K562 (cell line): ENCODE results near the gene TAF1B. TPM values are rescaled to one million over a fixed set of nuclear protein-coding genes. Genes with fewer than 3 reads are reported as not detected.

ENCODE experiments used
- ATAC-seq: fragments of 200-7000 bp; cut with Tn5 transposase; 3 replicates; pipeline ENCODE4 v1.9.1; 2020; ENCODE audit warnings: moderate library complexity
- BruUV-seq: library from RNA; stranded (reverse); fragments of 400-500 nt; replicated peaks from 2 replicates; lab custom pipeline; 2021; lab: Mats Ljungman, UMichigan
- CTCF ChIA-PET: fragments of 300-600 bp; formaldehyde crosslinking; extraction: SDS; loops from one replicate; lab custom pipeline; 2021; ENCODE audit warnings: low intra/inter-chr PET ratio; lab: Yijun Ruan, JAX
- POLR2A ChIA-PET: fragments of 300-600, 350-650 bp; sonication (Branson Sonifier 250); formaldehyde crosslinking; extraction: SDS; loops from one replicate; lab custom pipeline; 2021; ENCODE audit warnings: antibody characterized with exemption, inconsistent platforms; lab: Yijun Ruan, JAX
- DNase-seq, 4 experiments: peaks; one replicate each; pipeline versions ENCODE4 v3.0.0 to v3.0.0-alpha.2; 2011 to 2018; ENCODE audit warnings: low spot score in 3 of 4, mixed read lengths in 3 of 4; ENCODE audit errors: extremely low read depth in 1 of 4
- FAIRE-seq: peaks from 2 replicates; lab custom pipeline; 2011; peaks lifted over from hg19 to GRCh38; lab: Jason Lieb, UNC
- H2AFZ ChIP-seq: 2 replicates; pipeline ENCODE4 v1.6.0; 2011; ENCODE audit warnings: low read depth, low read length, control low read depth, inconsistent platforms
- H3K27ac ChIP-seq: fragments of 200-600 bp; 3 replicates; pipeline ENCODE4 v1.8.0; 2011; ENCODE audit warnings: low read depth, mild to moderate bottlenecking, control low read depth, inconsistent platforms, low read length, moderate library complexity, mixed read lengths; ENCODE audit errors: extremely low read depth
- H3K27me3 ChIP-seq, 2 experiments: fragments of 300-600 bp in 1 of 2; 2 replicates in 1 of 2; 3 replicates in 1 of 2; pipeline versions ENCODE4 v1.6.0 to v1.8.0; 2011; ENCODE audit warnings: inconsistent platforms in 2 of 2, low read length in 2 of 2, mild to moderate bottlenecking in 1 of 2, mixed read lengths in 1 of 2, moderate library complexity in 1 of 2; ENCODE audit not compliant: control insufficient read depth in 2 of 2, insufficient read depth in 2 of 2
- H3K36me3 ChIP-seq: fragments of 300-600 bp; 3 replicates; pipeline ENCODE4 v1.8.0; 2011; ENCODE audit warnings: mild to moderate bottlenecking, low read length, inconsistent platforms; ENCODE audit not compliant: control insufficient read depth, insufficient read depth
- H3K4me1 ChIP-seq, 2 experiments: fragments of 200-600 bp in 1 of 2; replicated peaks in 1 of 2; 2 replicates in 1 of 2; 3 replicates in 1 of 2; pipeline versions ENCODE4 v1.5.1 to v1.8.0; 2011; ENCODE audit warnings: inconsistent platforms in 2 of 2, low read length in 2 of 2, mild to moderate bottlenecking in 1 of 2, mixed read lengths in 1 of 2, moderate library complexity in 1 of 2; ENCODE audit not compliant: control insufficient read depth in 2 of 2, insufficient read depth in 2 of 2
- H3K4me2 ChIP-seq: 2 replicates; pipeline ENCODE4 v1.6.1; 2011; ENCODE audit warnings: low read length, control low read depth, inconsistent platforms, mixed read lengths; ENCODE audit not compliant: insufficient read depth
- H3K4me3 ChIP-seq: fragments of 200-600 bp; sonication (generic), shearing (Covaris generic); 2 replicates; pipeline ENCODE4 v1.5.1; 2016; ENCODE audit warnings: control low read depth, inconsistent platforms
- H3K79me2 ChIP-seq: fragments of 200-600 bp; 3 replicates; pipeline ENCODE4 v1.8.0; 2011; ENCODE audit warnings: low read length, inconsistent platforms; ENCODE audit not compliant: control insufficient read depth, insufficient read depth
- H3K9ac ChIP-seq, 2 experiments: 2 replicates each; pipeline versions ENCODE4 v1.6.0 to v1.6.1; 2011; ENCODE audit warnings: low read depth in 2 of 2, low read length in 2 of 2, control low read depth in 1 of 2, inconsistent platforms in 1 of 2, mild to moderate bottlenecking in 1 of 2, mixed read lengths in 1 of 2; ENCODE audit not compliant: insufficient read depth in 1 of 2
- H3K9me1 ChIP-seq: one replicate; pipeline ENCODE4 v1.6.0; 2011; ENCODE audit warnings: inconsistent platforms, mild to moderate bottlenecking, low read length, moderate library complexity; ENCODE audit not compliant: control insufficient read depth, insufficient read depth
- H3K9me3 ChIP-seq: replicated peaks from 2 replicates; pipeline ENCODE4 v1.5.1; 2011; ENCODE audit warnings: low read depth, low read length, inconsistent platforms; ENCODE audit not compliant: control insufficient read depth, insufficient read depth
- H4K20me1 ChIP-seq: replicated peaks from 2 replicates; pipeline ENCODE4 v1.6.1; 2011; ENCODE audit warnings: low read length, inconsistent platforms, mixed read lengths; ENCODE audit not compliant: control insufficient read depth, insufficient read depth
- ARHGAP35 ChIP-seq: fragments of 450-650 bp; IDR thresholded peaks from 2 replicates; pipeline ENCODE4 v1.6.1; 2018; ENCODE audit not compliant: partially characterized antibody
- CBX2 ChIP-seq: fragments of 200-600 bp; sonication (generic); IDR thresholded peaks from one replicate; pipeline ENCODE4 v1.6.1; 2012; ENCODE audit warnings: mild to moderate bottlenecking, low read length, inconsistent platforms; ENCODE audit not compliant: insufficient read depth, poor library complexity, severe bottlenecking
- ERF ChIP-seq: fragments of 450-650 bp; formaldehyde crosslinking; IDR thresholded peaks from 2 replicates; pipeline ENCODE4 v1.4.0; 2020; ENCODE audit warnings: mild to moderate bottlenecking, mixed read lengths
- MAFK ChIP-seq: IDR thresholded peaks from 2 replicates; pipeline ENCODE4 v1.6.1; 2011; ENCODE audit warnings: low read length, improper control_type of control experiment
- NFIX ChIP-seq: fragments of 250-450 bp; sonication (Bioruptor Pico); IDR thresholded peaks from 2 replicates; pipeline ENCODE4 v1.4.0; 2020; ENCODE audit warnings: low read depth, mild to moderate bottlenecking, moderate library complexity
- SMAD1 ChIP-seq: fragments of 150-350 bp; IDR thresholded peaks from 2 replicates; pipeline ENCODE4 v1.6.1; 2014; ENCODE audit warnings: low read length, low read depth; ENCODE audit not compliant: partially characterized antibody
- SRSF3 ChIP-seq: fragments of 200-400 bp; formaldehyde crosslinking; IDR thresholded peaks from 2 replicates; pipeline ENCODE4 v1.6.1; 2016; ENCODE audit warnings: mild to moderate bottlenecking, low read length, moderate library complexity; ENCODE audit not compliant: insufficient read depth
- WHSC1 ChIP-seq: IDR thresholded peaks from one replicate; pipeline ENCODE4 v1.6.1; 2012; ENCODE audit warnings: low read length, control low read depth, inconsistent platforms
- ZFPM2 ChIP-seq: fragments of 250-450 bp; sonication (Bioruptor Pico); IDR thresholded peaks from 2 replicates; pipeline ENCODE4 v1.5.1; 2022; ENCODE audit warnings: mild to moderate bottlenecking
- ZKSCAN3 ChIP-seq: fragments of 250-450 bp; sonication (Bioruptor Pico); IDR thresholded peaks from 2 replicates; pipeline ENCODE4 v1.4.0; 2020
- ZNF143 ChIP-seq: sonication (generic); formaldehyde crosslinking; IDR thresholded peaks from 2 replicates; pipeline ENCODE4 v1.9.0; 2022; ENCODE audit warnings: mild to moderate bottlenecking, missing genetic modification reagents
- ZNF212 ChIP-seq: fragments of 450-650 bp; formaldehyde crosslinking; IDR thresholded peaks from 2 replicates; pipeline ENCODE4 v1.4.0; 2020; ENCODE audit warnings: mild to moderate bottlenecking
- ZNF780A ChIP-seq: fragments of 250-450 bp; sonication (Bioruptor Pico); IDR thresholded peaks from 2 replicates; pipeline ENCODE4 v1.5.0; 2021; ENCODE audit warnings: mild to moderate bottlenecking
- ZZZ3 ChIP-seq: fragments of 450-650 bp; IDR thresholded peaks from 2 replicates; pipeline ENCODE4 v1.6.1; 2016; ENCODE audit warnings: antibody characterized with exemption, mild to moderate bottlenecking, moderate library complexity
- WGBS: fragments of 100-300 bp; shearing (Covaris generic); methylation state at CpG from one replicate; pipeline ENCODE4 v1.1.6; 2016; ENCODE audit warnings: low coverage, mixed read lengths; ENCODE audit not compliant: insufficient coverage; ENCODE audit errors: missing lambda C conversion rate; 5-methylcytosine and 5-hydroxymethylcytosine counted together
- in situ Hi-C: fragments of 300-500 bp; cut with MboI; formaldehyde crosslinking; loops from 4 replicates; pipeline ENCODE4 v1.15.0; 2018; ENCODE audit warnings: inconsistent platforms, mixed read lengths
- intact Hi-C: fragments of 100-400 bp; cut with micrococcal nuclease; formaldehyde crosslinking; loops from 2 replicates; pipeline ENCODE4 v1.14.2; 2022
- polyA plus RNA-seq, 8 experiments: library from polyadenylated mRNA; depleted of rRNA in 4 of 8; stranded (reverse) in 5 of 8; unstranded in 3 of 8; fragments of >200 nt; fragmentation: Nextera tagmentation in 2 of 8; fragmentation: Illumina TruSeq in 1 of 8; extraction: Ambion mirVana in 2 of 8; extraction: Trizol in 1 of 8; gene quantifications; 2 replicates each; pipeline versions ENCODE4 v1.2.1 to v1.2.3, GENCODE V29; 2011 to 2014; ENCODE audit warnings: inconsistent platforms in 1 of 8, missing spikeins in 1 of 8
- total RNA-seq, 7 experiments: library from RNA; depleted of rRNA in 6 of 7; stranded (reverse); fragments of >200 nt in 6 of 7; fragmentation: Illumina TruSeq in 2 of 7; extraction: Trizol in 2 of 7; gene quantifications; 2 replicates each; pipeline versions ENCODE4 v1.2.1 to v1.2.3, GENCODE V29; 2011 to 2021; ENCODE audit warnings: low replicate concordance in 1 of 7
- TF ChIP-seq, protein P1 (sequence below), 2 experiments: fragments of 450-650 bp in 1 of 2; sonication (generic) in 1 of 2; formaldehyde crosslinking; conservative IDR thresholded peaks; 2 replicates each; pipeline versions ENCODE4 v1.4.0 to v1.8.1; 2020 to 2022; ENCODE audit warnings: mild to moderate bottlenecking in 1 of 2, missing genetic modification reagents in 1 of 2

Gene TAF1B
- total and polyA plus RNA-seq, 9 of the 15 experiments (the other 6 are each of a cell fraction or from before 2014, with no cell fraction given), result 8.8 to 25.1 (median 17.3) TPM

DNA sequence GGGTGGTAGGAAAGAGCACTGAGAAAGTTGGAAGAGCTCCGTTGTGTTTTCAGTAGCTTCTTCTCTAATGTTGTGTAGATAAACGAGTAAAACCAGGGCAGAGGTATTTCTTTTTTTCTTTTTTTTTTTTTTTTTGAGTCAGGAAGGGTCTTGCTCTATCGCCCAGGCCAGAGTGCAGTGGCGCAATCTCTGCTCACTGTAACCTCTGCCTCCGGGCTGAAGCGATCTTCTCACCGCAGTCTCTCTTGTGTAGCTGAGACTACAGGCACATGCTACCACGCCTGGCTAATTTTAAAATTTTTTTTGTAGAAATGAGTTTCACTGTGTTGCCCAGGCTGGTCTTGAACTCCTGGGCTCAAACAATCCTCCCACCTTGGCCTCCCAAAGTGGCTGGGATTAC, 114.8 kb downstream of the TAF1B start:
- no TSS peak for BruUV-seq
- no peak overlapping the region for H3K4me3 ChIP-seq
- POLR2A ChIA-PET, result no interaction called here
- no peak for TF ChIP-seq ZNF143 (CRISPR knock-in tag)
- TF ChIP-seq, protein P1, sequence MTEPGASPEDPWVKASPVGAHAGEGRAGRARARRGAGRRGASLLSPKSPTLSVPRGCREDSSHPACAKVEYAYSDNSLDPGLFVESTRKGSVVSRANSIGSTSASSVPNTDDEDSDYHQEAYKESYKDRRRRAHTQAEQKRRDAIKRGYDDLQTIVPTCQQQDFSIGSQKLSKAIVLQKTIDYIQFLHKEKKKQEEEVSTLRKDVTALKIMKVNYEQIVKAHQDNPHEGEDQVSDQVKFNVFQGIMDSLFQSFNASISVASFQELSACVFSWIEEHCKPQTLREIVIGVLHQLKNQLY (CRISPR knock-in tag; conservative IDR thresholded peaks at IDR 0.05), result no peak
- TF ChIP-seq ERF (CRISPR knock-in tag), result no peak
- TF ChIP-seq ZNF212 (CRISPR knock-in tag), result no peak
- TF ChIP-seq MAFK, result no peak
- no peak for TF ChIP-seq SRSF3
- no peak for TF ChIP-seq SMAD1
- TF ChIP-seq CBX2, result no peak
- TF ChIP-seq ZKSCAN3 (CRISPR knock-in tag), result no peak
- TF ChIP-seq ZFPM2 (CRISPR knock-in tag), result no peak
- no peak for TF ChIP-seq WHSC1
- no peak for TF ChIP-seq ARHGAP35
- TF ChIP-seq ZNF780A (CRISPR knock-in tag), result no peak
- no peak for TF ChIP-seq ZZZ3
- TF ChIP-seq NFIX (CRISPR knock-in tag), result no peak
- H2AFZ ChIP-seq, result no peak overlapping the region
- H3K27ac ChIP-seq, result no peak overlapping the region
- H3K4me2 ChIP-seq, result no peak overlapping the region
- no peaks in the 10 kb centered on the region for H3K79me2 ChIP-seq
- no peaks in the 10 kb centered on the region for H3K9me3 ChIP-seq
- intact Hi-C loops (no loop called here), in situ Hi-C loops (no loop called here)
- ATAC-seq, result no peak
- WGBS, result 77% methylated on average over 4 of the region's 8 CpGs
- H3K9me1 ChIP-seq, result no peaks in the 10 kb centered on the region
- no peak for DNase-seq
- H3K4me1 ChIP-seq, result peaks cover 0 to 4% of the 10 kb centered on the region in 2 experiments; a peak in 2 of 5 replicates
- FAIRE-seq, result no peak
- no peaks in the 10 kb centered on the region for H4K20me1 ChIP-seq
- H3K36me3 ChIP-seq, result peaks cover 18% of the 10 kb centered on the region; the same call in 1 of the 3 replicates
- CTCF ChIA-PET, result no interaction called here
- H3K9ac ChIP-seq, result no peak overlapping the region
- no peaks in the 10 kb centered on the region for H3K27me3 ChIP-seq
